ENCODE measurements around the gene GRAMD1B.
"Not testable (repeated sequence)": the region's sequence is repeated elsewhere in the genome, so short reads cannot be mapped to it uniquely, and the experiment has no call there.

The GRAMD1B gene

DNA sequence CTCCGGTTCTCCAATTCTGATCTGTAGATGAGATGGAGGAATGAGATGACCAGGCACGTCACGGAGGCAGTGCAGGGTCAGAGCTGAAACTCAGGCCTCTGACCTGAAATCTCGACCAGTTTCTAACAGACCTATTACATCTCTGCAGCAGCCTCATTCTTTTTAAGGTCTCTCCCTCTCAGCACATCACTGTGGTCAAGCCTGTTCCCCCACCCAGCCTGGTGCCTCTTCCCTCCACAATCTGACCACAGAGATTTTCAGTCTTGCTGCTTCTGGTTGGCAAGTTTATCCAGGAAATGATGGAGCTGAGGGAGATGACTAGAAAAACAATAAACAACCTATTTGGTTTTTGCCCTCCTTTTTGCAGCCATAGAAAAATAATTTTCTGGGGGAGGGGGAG is 9.5 kb downstream of the GRAMD1B start:
- no peak for DNase-seq (ENCODE audit: low read depth in 2 of 3, low spot score in 2 of 3)

DNA sequence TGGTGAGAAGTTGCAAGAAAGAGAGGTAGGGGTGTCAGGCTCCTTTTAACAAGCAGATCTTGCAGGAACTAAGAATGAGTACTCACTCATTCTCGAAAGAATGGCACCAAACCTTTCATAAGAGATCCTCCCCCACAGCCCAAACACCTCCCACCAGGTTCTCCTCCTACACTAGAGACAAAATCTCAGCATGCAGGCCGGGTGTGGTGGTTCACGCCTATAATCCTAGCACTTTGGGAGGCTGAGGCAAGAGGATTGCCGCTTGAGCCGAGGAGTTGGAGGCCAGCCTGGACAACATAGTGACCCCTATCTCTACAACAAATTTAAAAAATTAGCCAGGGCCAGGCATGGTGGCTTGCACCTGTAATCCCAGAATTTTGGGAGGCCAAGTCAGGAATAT is 11.1 kb downstream of the GRAMD1B start:
- DNase-seq (ENCODE audit: low read depth in 2 of 3, low spot score in 2 of 3) = no peak

DNA sequence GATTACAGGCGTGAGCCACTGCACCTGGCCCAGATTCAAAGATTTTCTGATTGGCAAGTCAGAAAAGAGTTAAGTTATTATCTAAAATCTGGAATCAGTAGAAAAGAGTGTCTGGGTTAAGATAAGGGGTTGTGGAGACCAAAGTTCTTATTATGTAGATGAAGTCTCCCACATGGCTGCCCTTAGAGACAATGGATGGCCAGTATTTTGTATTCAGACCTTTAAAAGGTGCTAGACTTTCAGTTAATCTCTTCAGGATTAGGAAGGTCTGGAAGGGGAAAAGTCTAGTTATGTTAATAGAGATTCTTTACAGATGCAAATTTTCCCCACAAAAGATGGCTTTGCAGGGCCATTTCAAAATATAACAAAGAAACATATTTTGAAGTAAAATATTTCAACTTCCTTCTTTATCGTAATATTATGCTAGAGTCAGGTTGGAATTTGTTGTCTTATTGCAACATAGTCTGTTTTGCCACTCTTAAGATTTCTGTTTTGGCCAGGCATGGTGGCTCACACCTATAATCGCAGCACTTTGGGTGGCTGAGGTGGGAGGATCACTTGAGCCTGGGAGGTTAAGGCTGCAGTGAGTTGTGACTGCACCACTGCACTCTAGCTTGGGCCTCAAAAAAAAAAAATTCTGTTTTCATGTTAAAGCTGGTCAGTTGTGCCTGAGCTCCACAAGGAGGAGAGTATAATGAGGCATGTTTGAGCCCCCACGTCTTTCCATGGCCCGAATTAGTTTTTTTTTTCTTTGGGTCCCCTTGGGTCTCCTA is 14.0 kb downstream of the GRAMD1B start:
- DNase-seq (ENCODE audit: low read depth in 2 of 3, low spot score in 2 of 3) = no peak

DNA sequence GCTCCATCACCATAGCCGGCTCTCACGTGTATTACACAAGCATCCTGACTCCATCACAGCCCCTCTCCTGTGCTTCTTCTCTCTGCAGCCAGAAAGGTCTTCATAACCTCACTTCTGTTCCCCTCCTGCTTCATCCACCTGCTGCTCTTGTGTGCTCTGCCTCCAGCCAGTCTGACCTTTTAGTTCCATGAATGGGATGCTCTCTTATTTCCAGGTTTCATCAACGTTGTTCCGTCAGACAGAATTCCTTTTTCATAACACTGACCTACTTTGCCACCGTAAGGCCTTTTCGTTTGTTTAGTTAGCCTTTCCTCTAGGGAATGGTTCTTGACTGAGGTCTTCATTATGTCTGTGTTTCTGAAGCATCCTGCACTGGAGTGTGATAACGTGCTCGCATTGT is 18.8 kb downstream of the GRAMD1B start:
- no peak for DNase-seq (ENCODE audit: low read depth in 2 of 3, low spot score in 2 of 3)

DNA sequence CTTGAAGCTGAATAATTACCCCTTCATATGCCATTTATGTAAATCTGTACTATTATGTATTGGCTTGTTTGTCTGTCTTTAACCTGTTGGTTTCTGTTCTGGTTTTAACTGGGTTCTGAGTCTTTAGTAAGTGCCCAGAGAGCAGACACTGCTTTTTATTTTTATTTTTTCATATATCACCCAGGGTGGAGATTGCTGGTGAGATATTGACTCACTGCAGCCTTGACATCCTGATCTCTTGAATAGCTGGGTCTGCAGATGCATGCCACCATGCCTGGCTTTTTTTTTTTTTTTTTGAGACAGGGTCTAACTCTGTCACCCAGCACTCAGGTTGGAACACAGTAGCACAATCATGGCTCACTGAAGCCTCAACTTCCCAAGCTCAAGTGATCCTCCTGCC is 19.4 kb downstream of the GRAMD1B start:
- no peak for DNase-seq (ENCODE audit: low read depth in 2 of 3, low spot score in 2 of 3)

DNA sequence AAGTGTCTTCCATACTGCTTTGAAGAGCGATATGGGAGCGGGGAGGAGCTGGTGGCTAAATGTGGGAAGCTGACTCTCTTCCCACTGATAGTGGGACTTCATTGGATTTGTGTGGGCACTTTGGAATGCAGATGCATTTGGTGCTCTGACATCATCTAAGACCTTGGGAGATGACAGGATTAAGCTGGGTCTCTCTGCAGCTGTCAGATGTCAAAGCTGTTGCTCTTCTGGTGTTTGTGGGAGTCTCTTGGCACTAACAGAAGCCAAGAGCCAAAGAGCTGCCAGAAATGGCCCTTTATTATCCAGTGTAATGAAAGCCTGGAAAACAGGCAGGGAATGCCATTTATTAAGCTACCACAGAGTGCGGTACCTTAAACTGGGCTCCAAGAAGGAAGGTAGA is 20.6 kb downstream of the GRAMD1B start:
- no peak for DNase-seq (ENCODE audit: low read depth in 2 of 3, low spot score in 2 of 3)

DNA sequence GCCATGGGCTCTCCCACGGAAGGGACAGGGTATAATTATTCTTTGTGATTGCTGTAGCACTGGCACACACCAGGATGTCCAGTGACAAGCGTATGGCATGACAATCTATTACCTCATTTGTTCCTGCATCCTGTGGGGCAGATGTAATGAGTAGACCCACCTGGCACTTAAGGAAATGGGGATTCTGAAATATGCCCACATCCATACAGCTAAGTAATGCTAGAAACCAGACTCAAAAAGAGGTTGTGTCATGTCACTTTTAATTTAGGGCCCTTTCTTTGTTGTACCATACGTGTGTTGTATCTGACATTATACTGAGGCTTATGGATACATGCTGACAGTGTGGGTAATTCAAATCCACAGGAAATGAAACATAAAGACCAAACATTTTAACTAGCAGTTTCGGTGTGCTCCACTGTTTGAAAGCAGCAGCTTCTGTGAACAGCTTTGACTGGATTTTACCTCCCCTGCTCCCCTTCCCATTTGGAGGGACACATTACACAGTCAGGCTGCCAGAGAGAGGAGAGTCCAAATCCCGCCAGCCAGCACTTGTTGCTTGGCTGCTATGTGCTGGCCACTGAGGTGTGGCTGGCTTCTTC is 21.2 kb downstream of the GRAMD1B start:
- DNase-seq (ENCODE audit: low read depth in 2 of 3, low spot score in 2 of 3) = no peak

DNA sequence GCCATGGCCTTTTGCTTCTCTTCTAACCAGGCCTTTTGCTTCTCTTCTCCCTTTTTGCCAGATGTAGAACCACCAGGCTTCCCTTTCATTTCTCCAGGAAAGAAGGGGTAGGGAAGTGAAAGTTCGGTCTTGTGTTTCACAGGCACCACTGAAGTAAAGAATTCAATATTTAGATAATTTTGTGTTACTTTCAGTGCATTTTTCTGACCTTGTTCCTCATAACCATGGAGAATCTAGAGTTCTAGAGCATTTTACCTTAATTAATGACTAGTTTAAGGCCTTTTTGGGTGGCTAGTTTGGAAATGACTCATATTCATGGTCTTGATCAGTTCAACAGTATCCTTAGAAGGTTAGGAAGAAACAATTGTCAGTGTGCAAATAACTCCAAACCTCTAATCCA is 22.7 kb downstream of the GRAMD1B start:
- DNase-seq (ENCODE audit: low read depth in 2 of 3, low spot score in 2 of 3) = no peak

DNA sequence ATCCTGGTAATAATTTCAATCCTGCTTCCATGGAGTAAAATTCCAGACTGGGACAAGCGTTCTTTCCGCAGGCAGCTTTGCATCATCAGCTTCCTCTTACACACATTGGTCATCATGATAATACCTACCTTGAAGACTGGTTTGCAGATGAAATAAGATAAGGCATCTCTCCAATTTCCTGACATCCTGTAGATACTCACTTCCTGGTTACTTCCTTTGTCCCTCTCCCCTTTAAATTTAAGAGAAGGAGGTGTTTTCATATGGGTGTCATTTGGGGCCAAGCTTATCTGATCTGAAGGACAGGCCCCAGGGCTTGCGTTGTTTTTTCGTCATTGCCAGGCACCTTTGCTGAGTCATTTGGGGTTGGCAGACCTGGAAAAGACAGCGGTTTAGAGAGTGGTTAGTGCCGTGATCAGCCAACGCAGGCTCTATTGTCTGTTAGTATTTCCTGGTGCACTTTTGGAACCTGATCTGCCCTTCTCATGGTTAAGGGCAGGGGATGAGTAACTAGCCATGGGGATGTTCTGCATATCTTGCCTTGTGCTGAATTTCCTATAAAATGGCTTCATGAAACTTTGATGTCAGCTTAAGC is 24.1 kb downstream of the GRAMD1B start:
- peak in 2 of 3 experiments; percentile 55 for DNase-seq (ENCODE audit: low read depth in 2 of 3, low spot score in 2 of 3)

DNA sequence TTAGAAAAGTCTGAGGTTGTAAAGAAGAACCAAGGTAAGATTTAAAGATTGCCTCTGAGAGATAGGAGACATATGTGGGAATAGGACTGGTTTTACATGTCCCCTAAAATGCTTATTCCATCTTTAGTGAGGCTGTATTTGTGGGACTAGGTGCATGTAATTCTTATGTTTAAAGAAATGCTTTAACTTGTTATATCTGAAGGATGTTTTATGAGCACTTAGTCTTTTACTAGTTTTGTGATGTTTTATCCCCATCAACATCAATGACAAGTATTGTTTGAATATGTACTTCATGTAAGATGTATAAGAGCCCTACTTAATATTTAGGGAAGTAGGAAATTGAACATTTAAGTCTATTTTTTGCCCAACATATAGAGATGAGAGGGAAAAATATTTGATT is 24.7 kb downstream of the GRAMD1B start:
- DNase-seq (ENCODE audit: low read depth in 2 of 3, low spot score in 2 of 3) = no peak

DNA sequence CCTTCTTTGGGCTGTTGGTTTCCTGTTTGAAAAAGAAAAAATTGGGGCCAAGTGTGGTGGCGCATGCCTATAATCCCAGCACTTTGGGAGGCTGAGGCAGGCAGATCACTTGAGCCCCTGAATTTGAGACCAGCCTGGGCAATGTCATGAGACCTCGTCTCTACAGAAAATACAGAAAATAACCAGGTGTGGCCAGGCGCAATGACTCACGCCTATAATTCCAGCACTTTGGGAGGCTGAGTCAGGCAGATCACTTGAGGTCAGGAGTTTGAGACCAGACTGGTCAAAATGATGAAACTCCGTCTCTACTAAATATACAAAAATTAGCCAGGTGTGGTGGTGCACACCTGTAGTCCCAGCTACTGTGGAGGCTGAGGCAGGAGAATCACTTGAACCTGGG is 26.4 kb downstream of the GRAMD1B start:
- not testable (repeated sequence) for DNase-seq (ENCODE audit: low read depth in 2 of 3, low spot score in 2 of 3)

DNA sequence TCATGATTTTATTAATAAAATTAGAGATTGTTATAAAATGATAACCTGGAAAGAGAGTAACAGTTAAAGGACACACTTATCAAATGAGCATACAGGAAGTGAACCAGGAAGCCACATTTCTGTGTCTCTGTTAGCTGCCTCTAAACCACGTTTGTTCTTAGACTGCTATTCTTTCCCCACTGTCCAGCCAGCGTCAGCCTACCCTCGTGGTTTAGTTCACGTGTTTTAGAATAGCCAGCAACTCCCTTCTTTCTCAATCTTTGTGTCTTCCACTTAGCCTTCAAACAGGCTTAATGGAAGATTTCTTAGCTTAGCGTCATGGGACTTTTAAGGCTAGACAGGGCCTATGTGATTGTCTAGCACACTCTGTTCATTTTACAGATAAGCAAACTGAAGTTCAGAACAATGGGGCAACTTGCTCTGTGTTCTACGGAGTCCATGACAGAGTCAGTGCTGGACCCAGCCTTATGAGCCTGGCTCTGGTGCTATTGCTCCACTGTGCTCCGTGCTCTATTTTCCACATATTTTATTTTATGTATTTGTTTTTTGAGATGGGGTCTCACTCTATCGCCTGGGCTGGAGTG is 27.2 kb downstream of the GRAMD1B start:
- no peak for DNase-seq (ENCODE audit: low read depth in 2 of 3, low spot score in 2 of 3)

DNA sequence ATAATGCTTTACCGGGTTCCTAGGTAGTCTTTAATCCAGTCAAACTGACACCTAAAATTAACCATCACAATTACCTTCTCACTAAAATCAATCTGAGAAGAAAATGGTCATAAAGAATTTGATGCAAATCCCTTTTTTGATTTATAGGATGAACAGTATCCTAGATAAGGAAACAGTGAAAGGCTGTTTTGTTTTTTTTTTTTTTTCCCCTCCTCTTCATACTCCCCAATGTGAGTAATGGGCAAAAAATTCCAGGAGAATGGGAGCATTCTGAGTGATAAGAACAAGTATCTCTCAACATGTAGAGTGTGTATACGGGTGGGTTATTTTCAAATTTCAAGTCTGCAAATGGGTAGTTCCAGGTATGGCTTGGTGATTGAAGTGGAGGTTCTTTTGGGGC is 28.4 kb downstream of the GRAMD1B start:
- no peak for DNase-seq (ENCODE audit: low read depth in 2 of 3, low spot score in 2 of 3)

DNA sequence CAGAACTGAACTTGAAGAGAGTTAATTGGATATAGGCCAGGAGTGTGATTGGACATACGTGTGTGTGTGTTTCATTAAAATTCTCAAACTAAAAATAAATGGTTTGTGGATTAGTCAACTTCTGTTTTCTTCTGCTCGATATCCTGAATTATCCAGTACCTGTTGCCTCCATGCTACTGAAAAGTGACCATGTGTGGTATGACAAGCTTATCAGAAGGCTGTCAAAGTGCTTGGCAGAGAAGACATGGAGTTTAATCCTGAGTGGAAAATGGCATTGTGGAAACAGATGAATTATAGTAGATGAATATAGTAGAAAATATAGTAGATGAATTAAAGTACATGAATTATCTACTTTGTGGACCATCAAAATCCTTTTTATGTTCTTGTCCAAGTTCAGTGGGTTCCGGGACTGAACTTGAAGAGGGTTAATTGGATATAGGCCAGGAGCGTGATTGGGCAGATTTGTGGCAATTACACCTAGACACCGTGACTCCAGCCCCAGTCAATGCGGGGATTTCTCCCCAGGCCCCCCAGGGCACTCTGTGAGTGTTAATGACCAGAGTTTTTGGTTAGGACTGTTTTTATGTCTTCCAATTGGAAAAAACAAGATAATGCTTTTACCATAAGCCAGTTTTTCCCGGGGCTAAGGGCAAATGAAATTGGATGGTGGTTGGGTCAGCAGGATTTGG is 30.1 kb downstream of the GRAMD1B start:
- no peak for DNase-seq (ENCODE audit: low read depth in 2 of 3, low spot score in 2 of 3)

DNA sequence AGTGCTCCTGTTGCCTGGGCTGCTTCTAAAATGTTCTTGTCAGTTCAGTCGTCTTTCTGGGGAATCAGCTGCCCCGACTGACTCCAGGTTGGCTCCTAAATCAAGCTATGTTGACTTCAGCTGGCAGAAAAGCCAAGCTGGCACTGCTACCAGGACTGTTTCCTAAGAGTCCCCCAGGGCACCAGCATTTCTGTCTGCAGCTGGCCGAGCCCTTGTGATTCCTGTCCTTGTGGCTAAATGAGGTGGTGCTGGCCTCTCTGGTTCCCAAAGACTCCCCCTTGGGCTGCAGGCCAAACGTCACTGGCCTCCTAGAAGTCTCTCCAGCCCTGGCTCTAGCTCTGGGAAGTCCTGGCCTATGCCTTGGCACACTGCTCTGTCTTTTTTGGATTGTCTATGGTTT is 31.1 kb downstream of the GRAMD1B start:
- no peak for DNase-seq (ENCODE audit: low read depth in 2 of 3, low spot score in 2 of 3)

DNA sequence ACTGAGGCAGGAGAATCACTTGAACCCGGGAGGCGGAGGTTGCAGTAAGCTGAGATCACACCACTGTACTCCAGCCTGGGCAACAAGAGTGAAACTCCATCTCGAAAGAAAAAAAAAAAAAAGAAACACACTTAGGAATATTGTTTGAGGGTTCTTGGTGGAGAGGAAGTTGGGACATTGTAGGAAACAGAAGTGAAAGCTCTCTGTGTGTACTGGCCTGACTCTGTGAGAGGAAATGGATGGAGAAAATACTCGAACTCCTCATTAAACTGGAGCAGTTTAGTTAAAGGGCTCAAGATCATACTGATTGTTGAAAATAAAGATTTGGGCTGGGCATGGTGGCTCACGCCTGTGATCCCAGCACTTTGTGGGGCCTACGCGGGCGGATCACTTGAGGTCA is 35.6 kb downstream of the GRAMD1B start:
- not testable (repeated sequence) for DNase-seq (ENCODE audit: low read depth in 2 of 3, low spot score in 2 of 3)

DNA sequence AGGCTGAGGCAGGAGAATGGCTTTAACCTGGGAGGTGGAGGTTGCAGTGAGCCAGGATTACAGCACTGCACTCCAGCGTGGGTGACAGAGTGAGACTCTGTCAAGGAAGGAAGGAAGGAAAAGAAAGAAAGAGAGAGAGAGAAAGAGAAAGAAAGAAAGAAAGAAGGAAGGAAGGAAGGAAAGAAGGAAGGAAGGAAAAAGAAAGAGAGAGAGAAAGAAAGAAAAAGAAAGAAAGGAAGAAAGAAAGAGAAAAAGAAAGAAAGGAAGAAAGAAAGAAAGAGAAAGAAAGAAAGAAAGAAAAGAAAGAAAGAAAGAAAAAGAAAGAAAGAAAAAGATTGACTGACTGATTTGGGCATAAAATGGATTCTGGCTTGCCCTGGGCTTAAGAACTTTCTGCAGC is 36.1 kb downstream of the GRAMD1B start:
- not testable (repeated sequence) for DNase-seq (ENCODE audit: low read depth in 2 of 3, low spot score in 2 of 3)

DNA sequence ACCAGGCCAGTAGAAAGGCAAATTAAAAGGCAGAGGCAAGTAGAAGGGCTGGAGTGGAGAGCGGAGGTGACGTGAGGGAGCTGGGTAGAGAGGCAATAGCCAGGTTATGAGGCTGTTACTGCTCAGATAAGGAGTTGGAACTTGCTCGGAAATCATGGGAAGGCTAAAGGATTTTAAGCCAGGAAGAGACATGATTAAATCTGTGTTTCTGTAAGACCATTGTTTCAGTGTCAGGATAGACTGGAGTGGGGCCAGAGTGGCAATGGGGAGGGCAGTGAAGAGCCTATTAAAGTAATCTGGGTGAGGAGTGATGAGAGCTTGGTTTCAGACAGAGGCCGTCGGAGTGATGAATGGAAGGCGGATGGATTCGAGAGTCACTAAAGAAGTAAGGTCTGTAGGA is 39.0 kb downstream of the GRAMD1B start:
- no peak for DNase-seq (ENCODE audit: low read depth in 2 of 3, low spot score in 2 of 3)

DNA sequence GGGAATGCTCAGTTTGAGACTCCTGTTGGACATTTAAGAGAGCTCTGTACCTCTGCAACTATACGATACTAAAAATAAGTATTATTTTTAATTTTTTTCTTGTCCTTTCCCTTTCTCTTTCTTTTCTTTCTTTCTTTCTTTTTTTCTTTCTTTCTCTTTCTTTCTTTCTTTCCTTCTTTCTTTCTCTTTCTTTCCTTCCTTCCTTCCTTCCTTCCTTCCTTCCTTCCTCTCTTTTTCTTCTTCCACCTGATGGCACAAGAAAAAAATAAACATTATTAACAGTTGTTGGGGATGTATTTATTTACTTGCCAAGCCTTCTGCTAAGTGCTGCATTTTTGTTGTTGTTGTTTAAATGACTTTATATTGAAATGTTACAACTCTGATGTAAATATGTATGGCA is 39.5 kb downstream of the GRAMD1B start:
- no peak for DNase-seq (ENCODE audit: low read depth in 2 of 3, low spot score in 2 of 3)

DNA sequence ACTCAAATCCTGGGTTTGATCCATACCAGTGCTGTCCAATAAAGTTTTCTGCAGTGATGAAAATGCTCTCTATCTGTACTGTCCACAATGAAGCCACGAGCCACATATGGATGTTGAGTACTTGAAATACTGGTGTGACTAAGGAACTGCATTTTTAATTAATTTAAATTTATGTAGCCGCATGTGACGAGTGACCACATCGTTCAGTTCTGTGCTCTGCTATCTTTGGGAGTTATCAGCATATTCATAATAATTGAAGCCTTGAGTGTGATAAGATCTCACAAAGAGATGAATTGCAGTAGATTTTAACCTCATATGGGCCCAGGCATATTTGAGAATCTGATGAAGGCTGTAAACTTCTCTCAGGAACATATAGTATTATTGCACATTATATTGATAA is 40.8 kb downstream of the GRAMD1B start:
- no peak for DNase-seq (ENCODE audit: low read depth in 2 of 3, low spot score in 2 of 3)

DNA sequence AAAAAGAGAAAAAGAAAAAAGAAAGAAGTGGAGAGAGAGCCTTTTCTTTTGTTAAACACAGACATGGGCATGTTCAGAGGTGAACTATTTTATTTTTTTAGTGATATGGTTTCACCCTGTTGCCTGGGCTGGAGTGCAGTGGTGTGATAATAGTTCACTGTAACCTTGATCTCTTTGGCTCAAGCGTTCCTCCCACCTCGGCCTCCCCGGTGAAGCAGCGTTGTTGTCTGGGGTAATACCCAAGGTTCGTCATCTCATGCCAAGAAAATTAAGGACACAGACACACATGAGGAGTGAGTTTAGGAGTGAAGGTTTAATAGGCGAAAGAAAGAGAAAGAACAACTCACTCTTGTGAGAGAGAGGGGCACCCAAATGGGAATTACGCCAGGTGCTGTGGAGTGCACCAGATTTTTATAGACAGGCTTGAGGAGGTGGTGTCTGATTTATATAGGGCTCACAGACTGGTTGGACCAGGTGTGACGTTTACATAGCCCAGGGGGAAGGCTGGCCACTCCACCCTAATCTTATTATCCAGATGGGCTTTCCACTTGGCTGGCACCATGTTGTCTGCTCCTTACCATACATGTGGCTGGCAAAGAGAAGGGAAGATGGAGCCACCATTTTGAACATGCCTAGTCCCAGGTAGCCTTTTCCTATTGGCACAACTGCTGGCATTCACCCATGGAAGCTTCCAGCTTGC is 42.3 kb downstream of the GRAMD1B start:
- DNase-seq (ENCODE audit: low read depth in 2 of 3, low spot score in 2 of 3) = no peak
